GM12864 (cell line): ENCODE data around the gene CFAP74.

Experiments used
- DNase-seq: peaks from one replicate; pipeline ENCODE4 v3.0.0-alpha.2; 2011; ENCODE audit warnings: low read depth
- H3K4me3 ChIP-seq: 2 replicates; pipeline ENCODE4 v1.5.1; 2011; ENCODE audit warnings: mild to moderate bottlenecking, low read depth, low read length, control low read depth
- CTCF ChIP-seq: IDR thresholded peaks from 2 replicates; pipeline ENCODE4 v1.5.1; 2011; ENCODE audit warnings: low read depth, mild to moderate bottlenecking, moderate library complexity, low read length, control low read depth, inconsistent platforms; ENCODE audit errors: missing control alignments

Gene CFAP74

GRCh38 chr1:2049718-2050431, 46.3 kb upstream of the CFAP74 start, which contains the start of gene PRKCZ:
TSS of gene PRKCZ (plus strand) at chr1:2050411. CDS start at chr1:2050631, 220 bp downstream.
- DNase-seq = no peak
- no peak for TF ChIP-seq CTCF
- H3K4me3 ChIP-seq = no peak within 1 kb of the TSS

- no peak for DNase-seq
- no peak overlapping the region for H3K4me3 ChIP-seq
- TF ChIP-seq CTCF = no peak
Measured at GRCh38 chr1:2049225-2049717, 45.7 kb upstream of the CFAP74 start.

GRCh38 chr1:2047749-2048729, 44.5 kb upstream of the CFAP74 start:
- DNase-seq = no peak
- TF ChIP-seq CTCF = no peak
- no peak overlapping the region for H3K4me3 ChIP-seq

GRCh38 chr1:2046953-2047748, 43.6 kb upstream of the CFAP74 start:
- H3K4me3 ChIP-seq = no peak overlapping the region
- DNase-seq = no peak
- TF ChIP-seq CTCF = no peak

GRCh38 chr1:2046174-2046917, 42.8 kb upstream of the CFAP74 start:
- TF ChIP-seq CTCF = peak; percentile 68
- no peak overlapping the region for H3K4me3 ChIP-seq
- DNase-seq = no peak
